Measurements from ENCODE around the gene PEA15. TPM values are rescaled to one million over a fixed set of nuclear protein-coding genes. Genes with fewer than 3 reads are reported as not detected.
A peak's percentile ranks its signal among the peaks of the same experiment; 100 is the strongest.

PEA15 gene
- total RNA-seq, 1 donor from 2014 or later: 178 TPM

GRCh38 chr1:160166166-160166868, 38.9 kb upstream of the PEA15 start:
- no peaks in the 10 kb centered on the region for H3K9me3 ChIP-seq
- intact Hi-C loops (cut with DNase I): loop anchor here (10.0 kb wide), 1 partner anchor 62 kb away; no protein-coding TSS in a partner anchor
- DNase-seq (ENCODE audit: low spot score in 2 of 2): peak in 1 of 2 donors; percentile 22

DNA sequence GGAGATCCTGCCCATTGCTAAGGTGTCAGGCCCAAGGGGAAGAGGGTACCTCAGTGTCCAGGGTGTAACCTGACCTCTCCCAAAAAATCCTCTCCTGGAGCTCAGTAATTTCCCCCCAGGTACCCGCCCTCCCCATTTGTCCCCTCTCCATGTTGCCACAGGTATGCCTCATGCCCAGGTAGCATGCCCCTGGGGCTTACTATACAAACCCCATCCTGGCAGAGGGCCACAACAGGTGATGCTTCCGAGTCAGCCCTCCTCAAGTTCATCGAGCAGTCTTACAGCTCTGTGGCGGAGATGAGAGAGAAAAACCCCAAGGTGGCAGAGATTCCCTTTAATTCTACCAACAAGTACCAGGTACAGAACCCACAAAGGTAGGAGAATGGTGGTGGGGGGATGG, 38.1 kb upstream of the PEA15 start:
- TF ChIP-seq, protein P1, sequence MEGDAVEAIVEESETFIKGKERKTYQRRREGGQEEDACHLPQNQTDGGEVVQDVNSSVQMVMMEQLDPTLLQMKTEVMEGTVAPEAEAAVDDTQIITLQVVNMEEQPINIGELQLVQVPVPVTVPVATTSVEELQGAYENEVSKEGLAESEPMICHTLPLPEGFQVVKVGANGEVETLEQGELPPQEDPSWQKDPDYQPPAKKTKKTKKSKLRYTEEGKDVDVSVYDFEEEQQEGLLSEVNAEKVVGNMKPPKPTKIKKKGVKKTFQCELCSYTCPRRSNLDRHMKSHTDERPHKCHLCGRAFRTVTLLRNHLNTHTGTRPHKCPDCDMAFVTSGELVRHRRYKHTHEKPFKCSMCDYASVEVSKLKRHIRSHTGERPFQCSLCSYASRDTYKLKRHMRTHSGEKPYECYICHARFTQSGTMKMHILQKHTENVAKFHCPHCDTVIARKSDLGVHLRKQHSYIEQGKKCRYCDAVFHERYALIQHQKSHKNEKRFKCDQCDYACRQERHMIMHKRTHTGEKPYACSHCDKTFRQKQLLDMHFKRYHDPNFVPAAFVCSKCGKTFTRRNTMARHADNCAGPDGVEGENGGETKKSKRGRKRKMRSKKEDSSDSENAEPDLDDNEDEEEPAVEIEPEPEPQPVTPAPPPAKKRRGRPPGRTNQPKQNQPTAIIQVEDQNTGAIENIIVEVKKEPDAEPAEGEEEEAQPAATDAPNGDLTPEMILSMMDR (IDR thresholded peaks at IDR 0.05): no peak
- H3K36me3 ChIP-seq: no peaks in the 10 kb centered on the region
- H3K4me1 ChIP-seq: no peaks in the 10 kb centered on the region
- peak in 1 of 2 donors; percentile 55 for DNase-seq (ENCODE audit: low spot score in 2 of 2)
- no peaks in the 10 kb centered on the region for H3K9me3 ChIP-seq
- H3K4me3 ChIP-seq: no peak overlapping the region
- intact Hi-C loops (cut with DNase I): loop anchor here (10.0 kb wide), 1 partner anchor 62 kb away; no protein-coding TSS in a partner anchor
- no peaks in the 10 kb centered on the region for H3K27me3 ChIP-seq
- H3K27ac ChIP-seq: no peak overlapping the region

More at GRCh38 chr1:160166166-160166868, 38.9 kb upstream of the PEA15 start:
- H3K4me1 ChIP-seq: no peaks in the 10 kb centered on the region
- H3K27me3 ChIP-seq: no peaks in the 10 kb centered on the region
- TF ChIP-seq, protein P1 (IDR thresholded peaks at IDR 0.05): no peak
- no peak overlapping the region for H3K27ac ChIP-seq
- no peak overlapping the region for H3K4me3 ChIP-seq
- no peaks in the 10 kb centered on the region for H3K36me3 ChIP-seq

DNA sequence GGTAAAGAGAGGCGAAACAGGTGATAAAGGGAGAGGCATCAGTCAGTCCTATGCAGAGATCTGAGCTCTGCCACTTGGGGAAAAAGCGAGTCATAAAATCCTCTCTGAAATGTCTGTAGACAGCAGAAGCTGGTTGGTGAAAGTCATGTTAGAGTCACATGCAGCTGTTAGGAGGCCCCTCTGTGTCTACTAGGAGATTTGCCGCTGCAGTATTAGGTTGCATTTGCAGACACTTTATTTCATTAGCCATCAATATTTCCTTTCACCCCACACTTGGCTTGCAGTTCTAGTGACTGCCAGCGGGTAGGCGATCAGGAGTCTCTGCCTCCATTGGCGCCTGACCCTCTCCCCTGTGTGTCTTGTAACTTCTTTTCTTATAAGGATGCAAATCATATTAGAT, 37.6 kb upstream of the PEA15 start:
- TF ChIP-seq, protein P1 (IDR thresholded peaks at IDR 0.05): no peak
- H3K27me3 ChIP-seq: no peaks in the 10 kb centered on the region
- no peaks in the 10 kb centered on the region for H3K36me3 ChIP-seq
- no peak overlapping the region for H3K4me3 ChIP-seq
- H3K4me1 ChIP-seq: no peaks in the 10 kb centered on the region
- DNase-seq (ENCODE audit: low spot score in 2 of 2): peak in 1 of 2 donors; percentile 9
- no peaks in the 10 kb centered on the region for H3K9me3 ChIP-seq
- intact Hi-C loops (cut with DNase I): loop anchor here (10.0 kb wide), 1 partner anchor 63 kb away; no protein-coding TSS in a partner anchor
- no peak overlapping the region for H3K27ac ChIP-seq

DNA sequence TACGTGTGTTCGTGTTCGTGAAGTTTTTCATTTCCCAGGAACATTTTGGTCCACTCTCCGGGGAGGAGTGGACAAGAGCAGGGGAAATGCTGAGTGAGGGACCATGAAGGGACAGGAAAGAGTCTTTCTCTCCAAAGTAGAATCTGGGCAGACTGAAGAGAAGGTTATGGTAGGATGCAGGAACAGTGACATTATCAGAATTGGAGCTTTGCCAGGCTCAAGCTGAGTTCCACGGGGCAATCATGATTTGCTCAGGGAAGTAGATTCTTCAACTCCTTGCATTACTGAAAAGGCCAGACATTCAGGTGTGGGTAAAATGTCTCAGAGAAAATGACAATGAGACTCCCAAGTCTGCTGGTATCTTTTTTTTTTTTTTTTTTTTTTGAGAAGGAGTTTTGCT, 37.2 kb upstream of the PEA15 start:
- H3K4me1 ChIP-seq: no peaks in the 10 kb centered on the region
- H3K27me3 ChIP-seq: no peaks in the 10 kb centered on the region
- intact Hi-C loops (cut with DNase I): loop anchor here (10.0 kb wide), 1 partner anchor 63 kb away; no protein-coding TSS in a partner anchor
- H3K9me3 ChIP-seq: no peaks in the 10 kb centered on the region
- no peak overlapping the region for H3K27ac ChIP-seq
- no peaks in the 10 kb centered on the region for H3K36me3 ChIP-seq
- peak in 1 of 2 donors; percentile 5 for DNase-seq (ENCODE audit: low spot score in 2 of 2)
- TF ChIP-seq, protein P1 (IDR thresholded peaks at IDR 0.05): no peak
- H3K4me3 ChIP-seq: no peak overlapping the region

GRCh38 chr1:160168609-160169369, 36.4 kb upstream of the PEA15 start:
- no peaks in the 10 kb centered on the region for H3K9me3 ChIP-seq
- no peak overlapping the region for H3K27ac ChIP-seq
- peak in 1 of 2 donors; percentile 54 for DNase-seq (ENCODE audit: low spot score in 2 of 2)
- no peaks in the 10 kb centered on the region for H3K27me3 ChIP-seq
- no peak overlapping the region for H3K4me3 ChIP-seq
- H3K4me1 ChIP-seq: no peaks in the 10 kb centered on the region
- no peaks in the 10 kb centered on the region for H3K36me3 ChIP-seq
- intact Hi-C loops (cut with DNase I): loop anchor here (10.0 kb wide), 1 partner anchor 64 kb away; no protein-coding TSS in a partner anchor
- TF ChIP-seq, protein P1 (IDR thresholded peaks at IDR 0.05): no peak

Data from ascending aorta (tissue), 2 donors.